Stimulated activated CD8-positive, alpha-beta memory T cell treated with anti-CD3 and anti-CD28 coated beads, Interleukin-4, amount 100 ng/mL, for 1 hour (primary cell): ENCODE measurements around the gene FBXL13.
"Not testable (repeated sequence)": the region's sequence is repeated elsewhere in the genome, so short reads cannot be mapped to it uniquely, and the experiment has no call there.

Experiments used
- DNase-seq, 2 donors: peaks; one replicate each; pipeline ENCODE4 v3.0.0-alpha.2; 2020; ENCODE audit warnings: low read depth in 2 of 2, low spot score in 1 of 2

FBXL13 gene

DNA sequence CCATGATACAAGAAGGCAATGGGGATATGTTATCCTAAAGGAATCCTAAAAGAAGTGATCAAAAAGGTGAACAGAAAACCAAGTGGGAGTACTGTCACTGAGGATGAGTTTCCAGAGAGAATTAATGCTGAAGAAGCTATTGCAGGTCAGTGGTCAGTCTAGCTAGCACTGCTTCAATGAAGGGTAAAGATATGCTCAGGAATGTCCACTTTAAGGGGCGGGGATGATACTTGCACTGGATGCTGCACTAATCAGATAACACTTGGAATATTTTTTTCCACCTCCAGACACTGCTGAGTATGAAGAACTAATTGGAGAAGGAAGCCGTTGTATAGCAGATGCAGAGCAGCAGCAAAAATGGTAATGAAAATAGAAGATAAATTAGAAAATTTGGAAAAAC is 86.5 kb downstream of the FBXL13 start:
- DNase-seq, result no peak

- DNase-seq, result no peak
These were observed 89.3 kb downstream of the FBXL13 start for GRCh38 chr7:102985176-102985783.

GRCh38 chr7:102983602-102984001 is 91.0 kb downstream of the FBXL13 start:
- DNase-seq, result no peak

DNA sequence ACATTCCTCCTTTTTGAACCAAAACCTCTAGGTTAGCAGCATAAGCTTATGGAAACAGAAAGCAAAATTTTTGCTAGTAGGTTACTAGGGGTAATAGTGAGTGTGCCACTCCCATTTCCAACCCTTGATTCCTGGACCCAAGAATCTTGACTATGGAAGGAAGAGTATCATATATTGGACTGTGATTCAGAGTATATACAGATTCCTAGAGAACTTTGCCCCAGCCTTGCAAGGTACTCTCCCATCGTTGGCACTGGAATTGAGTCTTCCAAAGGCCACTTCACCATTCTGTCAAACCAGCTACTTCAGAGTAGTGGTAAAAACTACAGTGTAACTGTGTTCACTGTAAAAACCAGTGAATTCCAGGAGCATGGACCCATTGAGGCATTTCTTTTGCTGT is 92.4 kb downstream of the FBXL13 start:
- no peak for DNase-seq

DNA sequence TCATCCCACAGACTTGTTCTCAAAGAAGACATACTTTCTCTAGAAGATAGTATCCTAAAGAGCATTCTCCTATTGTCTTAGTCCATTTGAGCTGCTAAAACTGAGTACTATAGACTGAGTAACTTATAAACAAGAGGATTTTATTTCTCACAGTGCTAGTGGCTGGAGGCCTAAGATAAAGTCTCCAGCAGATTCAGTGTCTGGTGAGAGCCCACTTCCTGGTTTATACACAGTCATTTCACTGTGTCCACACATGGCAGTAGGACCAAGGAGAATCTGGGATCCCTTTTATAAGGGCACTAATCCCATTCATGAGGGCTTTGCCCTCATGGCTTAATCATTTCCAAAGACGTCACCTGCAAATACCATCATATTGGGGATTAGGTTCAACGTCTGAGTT is 93.1 kb downstream of the FBXL13 start:
- DNase-seq, result no peak

DNA sequence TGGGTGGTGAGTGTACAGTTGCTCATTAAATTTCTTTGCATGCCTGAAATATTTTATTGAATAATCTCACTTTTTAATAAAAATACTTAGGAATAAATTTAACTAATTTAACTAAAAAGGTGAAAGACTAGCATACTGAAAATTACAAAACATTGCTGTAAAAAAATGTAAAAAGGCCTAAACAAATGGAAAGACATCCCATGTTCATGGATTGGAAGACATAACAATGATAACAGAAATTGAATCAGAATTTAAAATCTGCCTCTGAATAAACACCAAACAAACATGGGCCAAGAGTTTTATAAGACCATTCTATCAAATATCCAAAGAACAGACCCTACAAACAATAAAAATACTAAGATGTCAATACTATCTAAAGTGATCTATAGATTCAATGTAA is 94.9 kb downstream of the FBXL13 start:
- no peak for DNase-seq

GRCh38 chr7:102978284-102978683 is 96.3 kb downstream of the FBXL13 start:
- no peak for DNase-seq

DNA sequence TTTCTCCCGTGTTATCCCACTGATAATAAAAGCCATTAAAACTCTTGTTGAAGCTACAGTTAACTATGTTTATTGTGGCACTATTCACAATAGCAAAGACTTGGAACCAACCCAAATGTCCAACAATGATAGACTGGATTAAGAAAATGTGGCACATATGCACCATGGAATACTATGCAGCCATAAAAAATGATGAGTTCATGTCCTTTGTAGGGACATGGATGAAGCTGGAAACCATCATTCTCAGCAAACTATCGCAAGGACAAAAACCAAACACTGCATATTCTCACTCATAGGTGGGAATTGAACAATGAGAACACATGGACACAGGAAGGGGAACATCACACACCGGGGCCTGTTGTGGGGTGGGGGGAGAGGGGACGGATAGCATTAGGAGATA is 97.0 kb downstream of the FBXL13 start:
- not testable (repeated sequence) for DNase-seq

GRCh38 chr7:102976493-102976892 is 98.1 kb downstream of the FBXL13 start:
- DNase-seq, result no peak

DNA sequence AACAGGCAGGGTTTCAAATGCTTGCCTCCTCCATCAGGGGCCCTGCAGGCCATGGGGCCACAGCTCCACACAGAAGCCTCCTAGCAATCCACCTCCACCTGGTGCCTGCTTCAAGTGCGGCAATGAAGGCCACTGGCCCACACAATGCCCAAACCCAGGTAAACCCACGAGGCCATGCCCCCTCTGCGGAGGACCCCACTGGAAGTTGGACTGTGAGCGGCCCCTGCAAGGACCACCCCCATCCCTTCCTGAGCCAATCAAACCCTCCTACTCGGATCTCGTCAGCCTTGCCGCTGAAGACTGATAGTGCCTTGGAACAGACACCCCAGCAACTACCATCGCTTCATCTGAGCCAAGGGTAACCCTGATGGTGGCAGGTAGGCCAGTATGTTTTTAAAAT is 98.7 kb downstream of the FBXL13 start:
- DNase-seq, result no peak

DNA sequence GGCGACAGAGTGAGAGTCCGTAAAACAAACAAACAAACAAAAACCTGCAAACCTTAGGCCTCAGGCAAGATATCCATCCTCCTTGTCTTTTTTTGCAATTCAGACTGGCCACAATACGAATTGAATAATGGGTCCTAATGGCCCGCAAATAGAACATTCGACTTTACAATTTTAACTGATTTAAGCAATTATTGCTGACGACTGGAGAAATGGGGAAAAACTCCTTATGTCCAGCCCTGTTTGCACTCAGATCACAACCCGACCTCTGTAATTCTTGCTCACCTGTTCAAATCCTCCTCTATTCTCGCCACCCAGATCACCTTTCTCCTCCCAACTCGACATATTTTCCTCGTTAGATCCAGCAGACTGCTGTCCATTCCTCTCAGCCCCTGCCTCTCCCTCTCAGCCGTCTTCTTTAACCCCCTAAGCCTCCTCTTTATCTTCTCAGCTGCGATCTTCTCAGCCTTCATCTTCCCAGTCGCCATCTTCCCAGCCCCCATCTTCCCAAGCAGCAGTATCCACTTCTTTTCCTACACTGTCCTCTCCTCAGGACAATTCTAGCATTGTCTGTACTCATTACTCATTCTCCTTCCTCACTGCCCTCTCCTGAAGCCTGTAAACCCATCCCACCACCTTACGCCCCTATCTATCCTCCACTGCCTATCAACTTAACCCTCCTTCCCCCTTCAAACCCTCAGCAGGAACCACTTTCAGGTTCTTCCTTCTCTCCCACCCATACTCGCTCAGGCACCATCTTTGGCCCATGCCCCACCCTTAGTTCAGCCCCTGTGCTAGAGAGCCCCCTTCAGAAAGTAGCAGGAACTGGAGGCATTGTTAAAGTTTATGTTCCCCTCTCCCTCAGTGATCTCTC is 100.0 kb downstream of the FBXL13 start:
- DNase-seq, result no peak

- no peak for DNase-seq
These were observed 101.3 kb downstream of the FBXL13 start for GRCh38 chr7:102973096-102973802.

DNA sequence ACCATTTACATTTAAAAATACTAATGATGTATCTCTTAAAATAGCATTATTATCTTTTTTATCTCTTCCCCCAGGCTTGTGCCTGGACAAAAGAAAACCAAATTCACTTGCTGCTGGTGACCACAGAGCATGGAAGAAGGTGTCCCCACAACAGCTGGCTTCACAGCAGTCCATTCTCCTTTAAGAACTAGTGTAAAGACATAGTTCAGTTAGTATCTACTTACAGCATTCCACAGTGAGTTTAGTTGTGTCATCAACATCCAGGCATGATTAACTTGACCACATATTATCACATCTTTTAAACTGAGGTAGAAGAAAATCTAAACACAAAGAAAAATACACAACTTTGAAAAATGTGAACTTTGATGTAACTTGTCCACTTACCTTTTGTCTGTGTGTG is 106.8 kb downstream of the FBXL13 start:
- no peak for DNase-seq

GRCh38 chr7:102966465-102966864 is 108.1 kb downstream of the FBXL13 start:
- no peak for DNase-seq

GRCh38 chr7:102961993-102962392 is 112.6 kb downstream of the FBXL13 start:
- not testable (repeated sequence) for DNase-seq

- not testable (repeated sequence) for DNase-seq
These were observed 116.6 kb downstream of the FBXL13 start for GRCh38 chr7:102958004-102958403.

DNA sequence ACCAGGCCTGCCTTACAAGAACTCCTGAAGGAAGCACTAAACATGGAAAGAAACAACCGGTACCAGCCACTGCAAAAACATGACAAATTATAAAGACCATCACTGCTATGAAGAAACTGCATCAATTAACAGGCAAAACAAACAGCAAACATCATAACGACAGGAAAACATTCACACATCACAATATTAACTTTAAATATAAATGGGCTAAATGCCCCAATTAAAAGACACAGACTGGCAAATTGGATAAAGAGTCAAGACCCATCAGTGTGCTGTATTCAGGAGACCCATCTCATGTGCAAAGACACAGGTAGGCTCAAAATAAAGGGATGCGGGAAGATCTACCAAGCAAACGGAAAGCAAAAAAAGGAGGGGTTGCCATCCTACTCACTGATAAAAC is 120.2 kb downstream of the FBXL13 start:
- not testable (repeated sequence) for DNase-seq

DNA sequence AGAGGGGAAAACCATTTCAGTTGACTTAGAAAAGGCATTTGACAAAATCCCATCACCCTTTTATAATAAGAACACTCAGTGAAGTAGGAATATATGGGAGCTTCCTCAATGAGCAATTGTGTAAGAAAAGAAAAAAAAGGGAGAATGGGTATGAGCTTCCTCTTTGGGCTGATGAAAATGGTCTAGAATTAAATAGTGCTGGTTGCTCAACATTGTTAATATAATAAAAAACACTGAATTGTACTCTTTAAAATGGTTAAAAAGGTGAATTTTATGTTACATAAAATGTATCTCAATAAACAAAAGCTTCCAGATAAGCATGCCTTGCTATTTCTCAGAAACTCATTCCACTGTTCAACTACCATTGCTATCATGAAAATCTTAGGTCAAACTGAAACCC is 121.2 kb downstream of the FBXL13 start:
- no peak for DNase-seq

DNA sequence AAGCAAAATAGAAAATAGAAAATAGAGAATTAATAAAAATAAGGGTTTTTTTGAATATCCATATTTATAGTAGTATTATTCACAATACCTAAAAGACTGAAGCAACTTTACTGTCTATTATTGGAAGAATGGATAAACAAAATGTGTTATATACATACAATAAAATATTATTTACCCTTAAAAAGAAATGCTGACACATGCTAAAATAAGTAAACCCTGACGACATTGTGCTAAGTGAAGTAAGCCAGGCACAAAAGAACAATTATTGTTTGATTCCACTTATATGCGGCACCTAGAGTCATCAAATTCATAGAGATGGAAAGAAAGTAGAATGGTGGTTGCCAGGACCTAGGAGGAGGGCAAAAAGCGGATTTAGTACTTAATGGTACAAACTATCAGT is 122.8 kb downstream of the FBXL13 start:
- no peak for DNase-seq

GRCh38 chr7:102944241-102944640 is 130.4 kb downstream of the FBXL13 start:
- no peak for DNase-seq

GRCh38 chr7:102943423-102944169 is 131.0 kb downstream of the FBXL13 start:
- no peak for DNase-seq
